AG04449 (cell line): ENCODE data around the gene RECQL5.

Experiments
- CTCF ChIA-PET: fragments of 350-600 bp; formaldehyde crosslinking; extraction: SDS; loops from one replicate; lab custom pipeline; 2021; ENCODE audit warnings: antibody characterized with exemption; lab: Yijun Ruan, JAX
- POLR2A ChIA-PET: fragments of 400-600, 350-600 bp; formaldehyde crosslinking; extraction: SDS; loops from one replicate; lab custom pipeline; 2020; ENCODE audit warnings: antibody characterized with exemption, inconsistent platforms; lab: Yijun Ruan, JAX
- DNase-seq: peaks from one replicate; pipeline ENCODE4 v3.0.0-alpha.2; 2010; ENCODE audit warnings: low read depth, low spot score
- H3K4me3 ChIP-seq: 2 replicates; pipeline ENCODE4 v1.5.1; 2011; ENCODE audit warnings: low read depth, mild to moderate bottlenecking, control low read depth, low read length
- CTCF ChIP-seq: IDR thresholded peaks from one replicate; pipeline ENCODE4 v1.5.1; 2011; ENCODE audit warnings: mild to moderate bottlenecking, moderate library complexity, low read length, control low read depth, inconsistent platforms; ENCODE audit not compliant: insufficient read depth; ENCODE audit errors: missing control alignments

The RECQL5 gene

GRCh38 chr17:75645889-75646637, 20.9 kb downstream of the RECQL5 start:
- no peak for DNase-seq
- POLR2A ChIA-PET = no interaction called here
- no peak overlapping the region for H3K4me3 ChIP-seq
- no peak for TF ChIP-seq CTCF
- CTCF ChIA-PET = interaction anchor here (0.6 to 28.7 kb wide), 7 partner anchors 6 to 109 kb away, joined by 3 to 1427 read pairs (median 6); partner anchors contain the start of genes GALK1 and SMIM5

GRCh38 chr17:75645501-75645888, 21.5 kb downstream of the RECQL5 start:
- ChIA-PET POLR2A (no interaction called here), CTCF (interaction anchor here (1.1 to 28.7 kb wide), 7 partner anchors 7 to 110 kb away, joined by 3 to 1427 read pairs (median 7); partner anchors contain the start of genes GALK1 and SMIM5)
- no peak overlapping the region for H3K4me3 ChIP-seq
- no peak for TF ChIP-seq CTCF
- no peak for DNase-seq

DNA sequence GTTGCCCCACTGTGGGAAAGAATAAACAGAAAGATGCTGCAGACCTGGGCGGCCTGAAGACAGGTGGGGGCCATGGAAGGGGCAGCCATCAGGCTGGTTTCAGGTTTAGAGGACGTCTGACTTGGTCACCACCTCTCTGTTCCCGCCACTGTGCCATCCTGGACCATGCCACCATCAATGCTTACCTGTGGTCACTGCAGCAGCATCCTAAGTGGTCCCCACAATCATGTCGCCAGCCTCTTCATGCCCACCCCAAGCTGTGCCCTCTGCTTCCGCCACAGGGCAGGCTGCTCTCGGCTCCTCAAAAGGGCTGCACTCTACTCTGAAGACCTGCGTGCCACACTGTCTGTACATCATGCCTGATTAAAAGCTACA, 23.3 kb downstream of the RECQL5 start:
- ChIA-PET CTCF (interaction anchor here (0.6 to 28.7 kb wide), 5 partner anchors 8 to 292 kb away, joined by 3 to 1427 read pairs (median 746); partner anchors contain the start of genes GALK1 and SMIM5), POLR2A (no interaction called here)
- no peak for TF ChIP-seq CTCF
- H3K4me3 ChIP-seq = no peak overlapping the region
- DNase-seq = no peak

GRCh38 chr17:75642784-75643642, 23.9 kb downstream of the RECQL5 start:
- no peak for TF ChIP-seq CTCF
- H3K4me3 ChIP-seq = no peak overlapping the region
- ChIA-PET POLR2A (no interaction called here), CTCF (interaction anchor here (24.4 to 28.7 kb wide), 3 partner anchors 7 to 112 kb away, joined by 746 to 1427 read pairs (median 746); partner anchors contain the start of genes GALK1 and SMIM5)
- DNase-seq = no peak

DNA sequence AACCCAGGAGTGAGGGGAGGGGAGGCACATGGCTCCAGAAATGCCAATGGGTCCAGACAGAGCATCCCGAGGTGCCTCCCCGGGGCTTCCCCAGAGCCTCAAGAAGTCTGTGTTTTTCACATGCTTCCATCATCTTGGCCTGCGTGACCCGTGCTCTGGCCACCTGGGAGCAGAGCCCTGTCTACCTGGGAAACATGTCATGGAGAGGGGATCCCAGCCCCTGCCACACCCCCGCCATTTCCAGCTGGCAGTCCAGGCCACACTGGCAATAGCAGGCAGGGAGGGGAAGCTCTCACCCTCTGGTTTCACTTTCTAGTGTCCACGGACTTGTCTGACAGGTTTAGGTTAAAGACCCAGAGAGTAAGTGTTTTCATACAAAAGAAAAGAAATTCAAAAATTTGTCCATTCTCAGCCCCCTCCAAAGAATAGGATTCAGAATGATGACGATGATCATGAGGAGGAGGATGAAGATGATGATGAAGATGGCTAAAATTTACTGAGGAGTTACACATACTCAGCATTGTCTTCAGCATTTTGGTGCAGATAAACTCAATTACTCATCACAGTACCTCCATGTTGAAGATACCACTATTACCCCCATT, 24.7 kb downstream of the RECQL5 start:
- no peak overlapping the region for H3K4me3 ChIP-seq
- CTCF ChIA-PET = interaction anchor here (1.0 to 28.7 kb wide), 5 partner anchors 6 to 113 kb away, joined by 3 to 1427 read pairs (median 746); partner anchors contain the start of genes GALK1 and SMIM5
- TF ChIP-seq CTCF = no peak
- POLR2A ChIA-PET = no interaction called here
- DNase-seq = no peak
